SK-N-SH (cell line): ENCODE measurements around the gene CLDN7. TPM values are rescaled to one million over a fixed set of nuclear protein-coding genes. Genes with fewer than 3 reads are reported as not detected.

ENCODE experiments used
- CTCF ChIA-PET: fragments of 300-600, 350-600 bp; formaldehyde crosslinking; extraction: SDS; loops from one replicate; lab custom pipeline; 2021; lab: Yijun Ruan, JAX
- POLR2A ChIA-PET: fragments of 350-600 bp; sonication (Branson Sonifier 250); formaldehyde crosslinking; extraction: SDS; loops from one replicate; lab custom pipeline; 2020; ENCODE audit warnings: antibody characterized with exemption, inconsistent platforms; lab: Yijun Ruan, JAX
- DNase-seq: peaks from one replicate; pipeline ENCODE4 v3.0.0; 2012
- H2AFZ ChIP-seq: fragments of 200-600 bp; sonication (generic); 2 replicates; pipeline ENCODE4 v1.8.1; 2016; ENCODE audit warnings: antibody characterized with exemption, mild to moderate bottlenecking, low read depth
- H3F3A ChIP-seq: fragments of 200-600 bp; sonication (generic); replicated peaks from 2 replicates; pipeline ENCODE3; 2016; ENCODE audit warnings: antibody characterized with exemption, mild to moderate bottlenecking; ENCODE audit not compliant: insufficient read depth
- H3K27ac ChIP-seq, 2 experiments: fragments of 200-500 bp in 1 of 2; fragments of 200-600 bp in 1 of 2; sonication (Bioruptor generic) in 1 of 2; sonication (generic), shearing (Covaris generic) in 1 of 2; 2 replicates each; pipeline versions ENCODE4 v1.5.1 to v1.6.1; 2014 to 2016; ENCODE audit warnings: low read depth in 2 of 2, inconsistent platforms in 1 of 2, low read length in 1 of 2, mild to moderate bottlenecking in 1 of 2, mixed read lengths in 1 of 2
- H3K27me3 ChIP-seq: fragments of 200-600 bp; sonication (generic), shearing (Covaris generic); 2 replicates; pipeline ENCODE4 v1.6.1; 2016; ENCODE audit warnings: mixed run types; ENCODE audit not compliant: insufficient read depth
- H3K36me3 ChIP-seq, 2 experiments: fragments of 200-500 bp in 1 of 2; fragments of 200-600 bp in 1 of 2; sonication (Bioruptor generic) in 1 of 2; sonication (generic) in 1 of 2; replicated peaks in 1 of 2; 2 replicates each; pipeline versions ENCODE3 to v1.5.1; 2014 to 2016; ENCODE audit warnings: low read length in 1 of 2, mild to moderate bottlenecking in 1 of 2; ENCODE audit not compliant: insufficient read depth in 2 of 2, control insufficient read depth in 1 of 2
- H3K4me1 ChIP-seq, 2 experiments: fragments of 200-500 bp in 1 of 2; fragments of 200-600 bp in 1 of 2; sonication (Bioruptor generic) in 1 of 2; sonication (generic), shearing (Covaris generic) in 1 of 2; 2 replicates each; pipeline versions ENCODE4 v1.5.1 to v1.6.1; 2014 to 2016; ENCODE audit warnings: low read depth in 1 of 2, low read length in 1 of 2, mixed run types in 1 of 2; ENCODE audit not compliant: insufficient read depth in 2 of 2, control insufficient read depth in 1 of 2
- H3K4me2 ChIP-seq: fragments of 200-600 bp; sonication (generic), shearing (Covaris generic); 2 replicates; pipeline ENCODE4 v1.6.1; 2017; ENCODE audit warnings: mixed run types
- H3K4me3 ChIP-seq, 2 experiments: fragments of 200-500 bp in 1 of 2; fragments of 200-600 bp in 1 of 2; sonication (Bioruptor generic) in 1 of 2; sonication (generic), shearing (Covaris generic) in 1 of 2; 2 replicates each; pipeline versions ENCODE4 v1.5.1 to v1.8.1; 2014 to 2016; ENCODE audit warnings: low read depth in 2 of 2, inconsistent platforms in 1 of 2, low read length in 1 of 2, mild to moderate bottlenecking in 1 of 2, mixed read lengths in 1 of 2, moderate library complexity in 1 of 2
- H3K79me2 ChIP-seq: fragments of 200-600 bp; sonication (generic); 2 replicates; pipeline ENCODE4 v1.8.1; 2017; ENCODE audit warnings: mild to moderate bottlenecking; ENCODE audit not compliant: insufficient read depth
- H3K9ac ChIP-seq: fragments of 200-600 bp; sonication (generic); 2 replicates; pipeline ENCODE4 v1.6.1; 2017; ENCODE audit warnings: mixed run types
- H3K9me2 ChIP-seq: fragments of 200-600 bp; sonication (generic); 2 replicates; pipeline ENCODE4 v1.6.1; 2017; ENCODE audit warnings: mixed run types
- H3K9me3 ChIP-seq: fragments of 200-600 bp; sonication (generic); 2 replicates; pipeline ENCODE4 v1.6.1; 2017; ENCODE audit warnings: mixed run types, mild to moderate bottlenecking, moderate library complexity
- H4K20me1 ChIP-seq: fragments of 200-600 bp; sonication (generic); 2 replicates; pipeline ENCODE4 v1.6.1; 2017; ENCODE audit warnings: mild to moderate bottlenecking, mixed run types; ENCODE audit not compliant: insufficient read depth
- CHD2 ChIP-seq: fragments of 150-350 bp; IDR thresholded peaks from 2 replicates; pipeline ENCODE4 v1.6.1; 2018; ENCODE audit warnings: low read length; ENCODE audit not compliant: partially characterized antibody
- ELF1 ChIP-seq: IDR thresholded peaks from 2 replicates; pipeline ENCODE4 v1.4.0; 2012
- FOXM1 ChIP-seq: IDR thresholded peaks from 2 replicates; pipeline ENCODE4 v1.4.0; 2012; ENCODE audit warnings: low read depth, mild to moderate bottlenecking
- GABPA ChIP-seq: IDR thresholded peaks from 2 replicates; pipeline ENCODE4 v1.4.0; 2012; ENCODE audit warnings: low read depth, mild to moderate bottlenecking
- GATA2 ChIP-seq: sonication (generic); formaldehyde crosslinking; IDR thresholded peaks from 2 replicates; pipeline ENCODE4 v1.5.0; 2020; ENCODE audit warnings: mild to moderate bottlenecking, missing genetic modification reagents
- MXI1 ChIP-seq: IDR thresholded peaks from 2 replicates; pipeline ENCODE4 v1.6.1; 2012; ENCODE audit warnings: mild to moderate bottlenecking, low read depth, low read length, improper control_type of control experiment
- RAD21 ChIP-seq: IDR thresholded peaks from 2 replicates; pipeline ENCODE4 v1.6.1; 2012; ENCODE audit warnings: mild to moderate bottlenecking, low read length
- RFX5 ChIP-seq: IDR thresholded peaks from 2 replicates; pipeline ENCODE4 v1.6.1; 2012; ENCODE audit warnings: mild to moderate bottlenecking, improper control_type of control experiment, low read length
- SIN3A ChIP-seq: IDR thresholded peaks from 2 replicates; pipeline ENCODE4 v1.6.1; 2012; ENCODE audit warnings: low read depth, mild to moderate bottlenecking, low read length, moderate library complexity, borderline replicate concordance
- SMC3 ChIP-seq: IDR thresholded peaks from 2 replicates; pipeline ENCODE4 v1.6.1; 2012; ENCODE audit warnings: low read depth, low read length, improper control_type of control experiment
- TCF12 ChIP-seq: IDR thresholded peaks from 2 replicates; pipeline ENCODE4 v1.4.0; 2012
- YY1 ChIP-seq: IDR thresholded peaks from 2 replicates; pipeline ENCODE4 v1.4.0; 2012; ENCODE audit warnings: low read depth, mild to moderate bottlenecking
- WGBS: methylation state at CpG from one replicate; pipeline ENCODE4 v1.1.6; 2017; ENCODE audit warnings: low lambda C conversion rate; 5-methylcytosine and 5-hydroxymethylcytosine counted together
- polyA plus RNA-seq, 3 experiments: library from polyadenylated mRNA; depleted of rRNA; stranded (reverse); fragments of >200 nt; gene quantifications; 2 replicates each; pipeline ENCODE4 v1.2.3, GENCODE V29; 2012
- TF ChIP-seq, protein P1 (sequence below): IDR thresholded peaks from 2 replicates; pipeline ENCODE4 v1.4.0; 2012; ENCODE audit warnings: low read depth
- TF ChIP-seq, protein P2 (sequence below): fragments of 200-600 bp; sonication (generic); IDR thresholded peaks from 2 replicates; pipeline ENCODE4 v1.6.1; 2017; ENCODE audit warnings: antibody characterized with exemption, mild to moderate bottlenecking, moderate library complexity

CLDN7 gene
- polyA plus RNA-seq, 1 of the 3 experiments (the other 2 are of a cell fraction) = 5.0 TPM

DNA sequence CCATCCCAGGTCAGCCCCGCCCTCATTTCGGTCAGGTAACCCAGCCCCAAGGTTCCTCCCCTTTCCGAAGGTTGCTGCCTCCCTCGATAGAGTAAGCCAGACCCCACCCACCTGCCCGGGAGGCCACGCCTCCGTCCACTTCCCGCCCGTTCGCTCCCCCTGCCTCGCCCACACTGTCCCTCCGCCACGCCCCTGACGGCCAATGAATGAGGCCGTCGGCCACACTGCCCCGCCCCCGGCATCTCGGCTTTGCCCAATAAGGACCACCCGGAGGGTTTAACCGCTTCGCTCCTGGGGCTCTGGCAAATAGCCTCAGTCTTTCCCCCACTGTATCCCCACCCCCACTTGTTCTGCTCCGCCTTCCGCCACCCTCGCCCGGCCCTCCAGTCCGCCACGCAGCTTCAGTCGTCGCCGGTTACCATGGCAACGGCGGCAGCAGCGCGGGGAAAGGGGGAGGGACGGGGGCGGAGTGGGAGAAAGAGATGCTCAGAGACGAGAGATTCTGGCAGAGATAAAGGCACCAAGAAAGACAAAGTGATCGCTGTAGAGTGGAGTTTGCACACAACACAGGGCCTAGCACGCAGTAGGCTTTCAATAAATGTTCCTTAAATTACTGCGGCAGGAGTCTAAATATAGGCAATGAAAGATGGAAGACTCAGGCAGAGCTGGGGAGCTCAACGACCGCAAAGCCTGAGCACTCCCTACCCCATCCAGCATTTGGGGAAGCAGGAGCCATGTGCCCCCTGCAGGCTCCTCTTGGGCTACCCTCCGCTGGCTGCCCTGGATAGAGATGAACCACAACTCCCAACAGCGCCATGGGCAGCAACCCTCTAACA lies 47.8 kb downstream of the CLDN7 start (continued):
- TF ChIP-seq, protein P1, sequence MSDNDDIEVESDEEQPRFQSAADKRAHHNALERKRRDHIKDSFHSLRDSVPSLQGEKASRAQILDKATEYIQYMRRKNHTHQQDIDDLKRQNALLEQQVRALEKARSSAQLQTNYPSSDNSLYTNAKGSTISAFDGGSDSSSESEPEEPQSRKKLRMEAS = peak; percentile 52; the same call in 1 of the 2 replicates
- TF ChIP-seq YY1 (0 out of 2 replicates have a peak, but pooled peaks have one; percentile 7), CHD2 (peak; percentile 61), RFX5 (peak; percentile 97), MXI1 (peak; percentile 62), GATA2 (CRISPR knock-in tag) (peak; percentile 73), FOXM1 (no peak)

DNA sequence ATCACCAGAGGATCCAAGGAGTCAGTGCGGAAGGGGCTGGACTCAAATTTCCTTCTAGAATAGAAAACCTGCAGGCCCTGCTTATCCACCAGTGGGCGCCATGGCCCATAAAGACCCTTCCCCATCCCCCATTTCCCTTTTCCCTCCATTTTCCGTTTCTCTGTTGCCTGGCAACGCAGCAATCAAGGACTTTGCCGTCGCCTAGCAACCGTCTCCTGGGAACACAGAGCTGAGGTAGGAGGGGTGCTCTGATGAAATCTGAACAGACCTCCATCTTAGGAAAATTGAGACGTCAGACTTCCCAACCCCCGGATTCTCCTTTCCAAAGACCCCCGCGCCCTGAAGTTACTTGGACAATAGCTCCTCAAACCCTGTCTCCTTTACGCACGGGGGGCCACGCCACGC lies 48.4 kb downstream of the CLDN7 start:
- Histone ChIP-seq H3K27ac (peak overlapping the region; percentile 86 to 88), H3K4me1 (peaks cover 24 to 49% of the 10 kb centered on the region in 2 experiments; a peak in 3 of 4 replicates), H3K9ac (0 out of 2 replicates have a peak overlapping the region, but pooled peaks have one; percentile 47), H3K27me3 (no peaks in the 10 kb centered on the region), H3K79me2 (peaks cover 64% of the 10 kb centered on the region), H3K36me3 (no peaks in the 10 kb centered on the region), H3F3A (peaks cover 34% of the 10 kb centered on the region), H3K4me3 (peak overlapping the region; percentile 56 to 64), H3K9me3 (no peaks in the 10 kb centered on the region), H3K4me2 (peak overlapping the region; percentile 97), H3K9me2 (no peaks in the 10 kb centered on the region), H4K20me1 (peaks cover 40% of the 10 kb centered on the region), H2AFZ (no peak overlapping the region)
- ChIA-PET POLR2A (interaction anchor here (0.9 to 1.7 kb wide), 5 partner anchors 11 to 201 kb away, joined by 3 to 6 read pairs (median 3); partner anchors contain the start of genes DVL2, PHF23, RNASEK and SLC16A13), CTCF (interaction anchor here (0.5 to 3.7 kb wide), 23 partner anchors 9 to 170 kb away, joined by 3 to 37 read pairs (median 5); partner anchors contain the start of genes CTDNEP1, DVL2, GABARAP and SLC16A11)
- TF ChIP-seq, protein P2, sequence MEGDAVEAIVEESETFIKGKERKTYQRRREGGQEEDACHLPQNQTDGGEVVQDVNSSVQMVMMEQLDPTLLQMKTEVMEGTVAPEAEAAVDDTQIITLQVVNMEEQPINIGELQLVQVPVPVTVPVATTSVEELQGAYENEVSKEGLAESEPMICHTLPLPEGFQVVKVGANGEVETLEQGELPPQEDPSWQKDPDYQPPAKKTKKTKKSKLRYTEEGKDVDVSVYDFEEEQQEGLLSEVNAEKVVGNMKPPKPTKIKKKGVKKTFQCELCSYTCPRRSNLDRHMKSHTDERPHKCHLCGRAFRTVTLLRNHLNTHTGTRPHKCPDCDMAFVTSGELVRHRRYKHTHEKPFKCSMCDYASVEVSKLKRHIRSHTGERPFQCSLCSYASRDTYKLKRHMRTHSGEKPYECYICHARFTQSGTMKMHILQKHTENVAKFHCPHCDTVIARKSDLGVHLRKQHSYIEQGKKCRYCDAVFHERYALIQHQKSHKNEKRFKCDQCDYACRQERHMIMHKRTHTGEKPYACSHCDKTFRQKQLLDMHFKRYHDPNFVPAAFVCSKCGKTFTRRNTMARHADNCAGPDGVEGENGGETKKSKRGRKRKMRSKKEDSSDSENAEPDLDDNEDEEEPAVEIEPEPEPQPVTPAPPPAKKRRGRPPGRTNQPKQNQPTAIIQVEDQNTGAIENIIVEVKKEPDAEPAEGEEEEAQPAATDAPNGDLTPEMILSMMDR = peak; percentile 64
- TF ChIP-seq SIN3A (0 out of 2 replicates have a peak, but pooled peaks have one; percentile 6), CHD2 (peak; percentile 88), MXI1 (peak; percentile 95), YY1 (0 out of 2 replicates have a peak, but pooled peaks have one; percentile 3), SMC3 (peak; percentile 34; the same call in 1 of the 2 replicates), RAD21 (peak; percentile 58; the same call in 1 of the 2 replicates), TCF12 (no peak), GABPA (no peak), ELF1 (no peak)
- TF ChIP-seq, protein P1 = no peak
- peak; percentile 86 for DNase-seq
- 7% methylated on average over 15 of the region's 15 CpGs for WGBS
